ENCODE results near the gene ABCA6.
"Not testable (repeated sequence)": the region's sequence is repeated elsewhere in the genome, so short reads cannot be mapped to it uniquely, and the experiment has no call there.

ABCA6 gene

DNA sequence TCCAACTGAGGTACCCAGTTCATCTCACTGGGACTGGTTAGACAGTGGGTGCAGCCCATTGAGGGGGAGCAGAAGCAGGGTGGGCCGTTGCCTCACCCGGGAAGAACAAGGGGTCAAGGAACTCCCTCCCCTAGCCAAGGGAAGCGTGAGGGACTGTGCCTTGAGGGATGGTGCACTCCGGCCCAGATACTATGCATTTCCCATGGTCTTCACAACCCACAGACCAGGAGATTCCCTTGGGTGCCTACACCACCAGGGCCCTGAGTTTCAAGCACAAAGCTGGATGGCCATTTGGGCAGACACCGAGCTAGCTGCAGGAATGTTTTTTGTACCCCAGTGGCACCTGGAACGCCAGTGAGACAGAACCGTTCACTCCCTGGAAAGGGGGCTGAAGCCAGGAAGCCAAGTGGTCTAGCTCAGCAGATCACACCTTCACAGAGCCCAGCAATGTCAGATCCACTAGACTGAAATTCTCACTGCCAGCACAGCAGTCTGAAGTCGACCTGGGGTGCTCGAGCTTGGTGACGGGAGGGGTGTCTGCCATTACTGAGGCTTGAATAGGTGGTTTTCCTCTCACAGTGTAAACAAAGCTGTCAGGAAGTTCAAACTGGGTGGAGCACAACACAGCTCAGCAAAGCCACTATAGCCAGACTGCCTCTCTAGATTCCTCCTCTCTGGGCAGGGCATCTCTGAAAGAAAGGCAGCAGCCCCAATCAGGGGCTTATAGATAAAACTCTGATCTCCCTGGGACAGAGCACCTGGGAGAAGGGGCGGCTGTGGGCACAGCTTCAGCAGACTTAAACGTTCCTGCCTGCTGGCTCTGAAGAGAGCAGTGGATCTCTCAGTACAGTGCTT, 71.1 kb downstream of the ABCA6 start:
- not testable (repeated sequence) for DNase-seq

DNA sequence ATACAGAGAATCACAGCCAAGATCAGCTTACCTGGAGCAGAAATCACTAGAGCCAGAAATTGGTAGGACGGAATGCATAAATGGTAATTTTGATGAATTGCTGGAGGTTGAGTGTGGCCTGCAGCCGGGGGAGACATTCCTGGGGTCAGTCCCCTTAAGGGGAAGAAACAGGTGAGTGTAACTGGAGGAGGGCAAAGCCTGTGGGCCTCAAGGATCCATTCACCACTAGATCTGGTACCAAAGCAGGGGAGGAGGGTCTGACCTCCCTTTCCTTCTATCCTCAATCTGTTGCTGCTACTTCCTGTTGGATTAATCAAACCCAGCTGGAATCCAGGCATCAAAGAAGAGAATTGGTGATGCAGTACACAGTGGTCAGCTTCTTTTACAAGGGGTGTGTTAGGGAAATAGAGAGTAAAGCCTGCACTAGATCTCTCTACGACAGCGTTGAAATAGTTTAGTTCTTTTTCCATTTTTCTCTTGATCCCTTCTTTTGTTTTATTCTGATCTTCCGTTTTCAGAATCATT, 72.4 kb downstream of the ABCA6 start:
- no peak for DNase-seq

DNA sequence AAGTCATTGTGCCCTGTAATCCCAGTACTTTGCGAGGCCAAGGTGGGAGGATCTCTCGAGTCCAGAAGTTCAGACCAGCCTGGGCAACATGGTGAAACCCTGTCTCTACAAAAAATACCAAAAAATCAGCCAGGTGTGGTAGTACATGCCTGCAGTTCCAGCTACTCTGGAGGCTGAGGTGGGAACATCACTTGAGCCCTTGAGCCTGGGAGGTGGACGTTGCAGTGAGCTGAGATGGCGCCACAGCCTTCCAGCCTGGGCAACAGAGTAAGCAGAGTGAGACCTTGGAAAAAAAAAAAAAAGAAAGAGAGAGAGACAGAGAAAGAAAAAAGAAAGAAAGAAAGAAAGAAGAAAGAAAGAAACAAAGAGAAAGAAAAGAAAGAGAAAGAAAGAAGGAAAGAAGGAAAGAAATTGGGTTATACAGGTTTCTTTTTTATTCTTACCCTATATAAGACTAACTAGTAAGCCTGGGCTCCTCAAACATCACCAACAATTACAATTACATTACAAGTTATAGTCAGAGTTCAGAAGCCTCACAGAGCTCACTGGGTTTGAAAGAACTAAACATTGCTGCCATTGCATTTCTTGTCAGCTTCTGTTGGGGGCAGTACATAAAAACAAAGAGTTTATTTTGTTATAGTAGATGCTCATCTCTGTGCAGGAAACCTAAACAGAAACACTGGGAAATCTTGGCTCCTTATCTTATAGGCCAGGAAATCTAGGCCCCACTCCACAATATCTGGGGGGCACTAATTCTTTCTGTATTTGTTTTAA, 74.2 kb downstream of the ABCA6 start:
- DNase-seq, result no peak

DNA sequence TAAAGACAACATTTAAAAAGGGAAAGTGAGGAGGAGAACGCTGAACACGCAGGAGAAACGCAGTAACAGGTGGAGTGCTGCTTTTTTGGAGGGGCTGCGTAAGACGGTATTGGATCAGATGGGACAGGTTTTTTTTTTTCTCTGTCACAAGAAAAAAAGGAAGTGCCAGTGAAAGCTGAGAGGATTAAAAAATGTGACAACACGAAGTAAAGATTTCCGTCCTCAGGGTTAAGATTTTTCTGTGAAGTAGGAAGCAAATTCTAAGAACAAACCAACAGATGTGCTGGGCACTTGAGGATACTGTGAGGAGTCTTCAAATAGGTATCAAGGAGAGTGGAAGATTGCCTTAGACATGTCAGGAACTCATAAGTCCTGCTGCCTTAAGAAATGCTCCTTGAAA, 75.2 kb downstream of the ABCA6 start:
- no peak for DNase-seq

DNA sequence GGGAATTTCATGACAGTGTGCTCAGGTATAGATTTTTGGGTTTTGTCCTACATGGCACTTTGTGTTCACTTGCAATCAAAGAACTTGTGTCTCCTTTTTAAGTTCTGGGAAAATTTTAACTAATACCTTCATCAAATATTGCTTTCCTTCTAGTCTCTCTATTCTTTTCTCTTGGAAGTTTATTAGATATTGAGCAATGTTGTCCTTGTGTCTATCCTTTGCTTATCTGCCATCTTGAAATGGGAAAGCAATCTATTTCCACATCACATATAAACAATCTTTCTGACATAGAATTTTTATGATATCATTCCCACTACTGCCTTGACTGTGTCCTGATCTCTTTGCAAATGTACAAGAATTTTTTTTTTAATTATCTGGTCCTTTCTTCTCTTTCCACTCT, 76.6 kb downstream of the ABCA6 start:
- no peak for DNase-seq

DNA sequence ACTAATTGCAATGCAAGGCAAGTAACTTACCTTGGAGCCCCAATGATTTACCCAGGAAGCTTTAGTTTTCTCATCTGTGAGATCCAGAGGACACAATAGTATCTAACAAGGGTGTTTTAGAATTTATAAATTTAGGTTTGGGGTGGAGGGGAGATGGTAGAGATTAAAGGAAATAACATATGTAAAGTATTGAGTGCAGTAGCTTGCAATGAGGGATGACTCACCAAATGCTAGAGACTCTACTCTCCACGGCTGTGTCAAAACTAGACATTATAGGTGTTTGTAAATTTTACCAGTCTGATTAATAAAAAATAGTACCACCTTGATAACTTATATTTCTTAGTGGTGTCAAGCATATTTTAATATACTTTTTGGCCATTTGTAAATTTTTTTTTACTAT, 77.2 kb downstream of the ABCA6 start:
- DNase-seq, result no peak

DNA sequence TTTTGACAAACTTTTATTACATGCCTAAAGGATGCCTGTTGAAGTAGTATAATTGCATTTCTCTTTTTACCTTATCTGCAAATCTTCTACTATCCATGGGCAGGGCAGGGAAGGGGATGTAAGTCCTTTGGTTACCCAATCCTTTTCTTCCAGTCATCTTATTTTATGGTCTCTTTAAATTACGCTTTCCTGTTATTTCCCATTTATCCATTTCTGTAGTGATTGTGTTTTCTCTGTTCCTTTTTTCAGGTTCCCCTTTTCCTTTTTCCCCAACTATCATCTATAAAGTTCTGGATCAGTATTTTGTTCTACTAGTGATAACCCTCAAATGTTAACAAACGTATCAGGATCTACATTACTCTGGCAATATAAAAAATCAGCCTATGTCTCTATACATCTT, 77.7 kb downstream of the ABCA6 start:
- no peak for DNase-seq

DNA sequence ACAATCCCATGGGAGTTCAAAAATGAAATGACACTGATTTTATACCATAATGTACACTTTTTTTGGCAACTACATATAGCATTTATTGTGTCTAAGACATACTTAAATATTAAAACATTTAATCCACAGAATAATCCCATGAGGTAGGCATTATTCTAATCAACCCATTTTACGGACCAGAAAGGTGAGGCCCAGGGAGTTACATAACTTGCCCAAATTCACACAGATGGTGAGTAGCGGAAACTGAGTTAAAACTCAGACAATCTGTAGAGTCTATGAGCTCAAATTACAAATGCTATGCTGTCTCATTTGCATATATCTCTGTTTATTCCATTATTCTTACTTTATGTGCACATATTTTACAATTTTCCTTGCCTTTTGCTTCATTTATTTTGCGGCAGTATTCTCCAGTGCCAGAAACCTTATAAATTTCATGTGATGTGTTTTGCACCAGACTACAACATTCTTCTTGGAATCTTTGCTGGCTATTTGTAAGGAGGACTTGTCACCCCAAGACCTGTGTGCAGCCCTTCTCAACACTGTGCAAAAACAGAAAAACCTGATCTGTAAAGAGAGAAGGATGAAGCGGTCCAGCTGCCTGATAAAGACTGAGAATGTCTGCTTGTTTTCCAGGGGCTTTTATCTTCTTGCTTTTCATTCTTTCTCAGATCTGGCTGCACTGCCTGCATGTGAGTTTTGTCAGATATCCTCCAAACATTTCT, 78.7 kb downstream of the ABCA6 start:
- DNase-seq, result no peak

DNA sequence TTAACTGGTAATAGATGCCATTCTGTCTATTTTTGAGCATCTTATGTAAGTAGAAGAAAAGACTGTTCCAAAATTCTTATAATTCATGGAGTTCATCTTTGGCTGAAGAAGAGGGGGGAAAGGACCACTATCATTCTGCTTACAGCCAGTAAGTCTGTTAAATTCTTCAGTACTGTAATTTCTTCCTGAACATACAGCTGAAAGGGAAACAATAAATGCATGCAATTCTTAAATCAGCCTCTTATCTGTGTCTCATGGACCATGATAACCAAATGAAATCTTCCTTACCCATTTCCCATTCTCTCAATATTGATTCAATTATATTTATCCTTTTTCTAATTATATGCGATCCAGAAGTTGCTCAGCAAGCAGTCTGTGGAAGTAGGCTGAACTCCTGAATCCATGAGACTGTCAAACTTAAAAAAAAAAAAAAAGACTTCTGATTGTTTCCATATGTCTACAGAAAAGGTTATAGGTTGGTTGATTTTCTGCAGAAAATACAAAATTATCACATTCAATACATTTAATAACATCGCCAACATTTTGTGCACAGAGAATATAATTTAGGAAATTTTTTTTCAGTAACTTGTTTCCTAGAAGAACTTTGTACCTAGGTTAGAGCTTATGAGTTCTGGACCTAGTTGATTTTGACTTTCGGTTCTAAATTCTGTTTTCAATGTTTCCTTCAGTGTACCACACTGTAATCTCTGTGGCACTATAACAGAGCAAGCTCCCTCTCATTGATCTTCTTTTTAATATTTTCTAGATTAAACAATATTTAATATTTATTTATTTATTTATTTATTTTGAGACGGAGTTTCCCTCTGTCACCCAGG, 79.8 kb downstream of the ABCA6 start:
- DNase-seq, result no peak

DNA sequence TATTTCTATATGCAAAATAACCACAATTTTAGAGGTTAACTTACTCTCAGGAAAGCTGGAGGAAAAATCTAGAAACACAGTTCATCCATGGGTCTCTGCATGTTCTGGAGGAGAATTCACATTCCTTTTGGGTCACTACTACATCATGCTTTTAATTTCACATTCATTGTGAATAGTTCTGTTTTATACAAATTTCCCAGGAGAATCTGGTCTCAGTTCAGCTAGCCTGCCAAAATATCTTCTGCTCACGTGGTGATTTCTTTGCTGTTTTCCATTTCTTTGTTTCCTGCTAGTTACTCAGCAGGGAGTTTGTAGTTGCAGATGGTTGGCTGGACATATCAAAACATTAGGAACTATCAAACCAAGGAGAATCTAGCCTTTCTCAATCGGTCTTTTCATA, 80.9 kb downstream of the ABCA6 start, which contains the start of gene ABCA9:
ABCA9 (minus strand) TSS at position 106 of the 400 bp plus-strand sequence. CDS start 9,801 bp downstream, outside the sequence.
- no peak for DNase-seq

DNA sequence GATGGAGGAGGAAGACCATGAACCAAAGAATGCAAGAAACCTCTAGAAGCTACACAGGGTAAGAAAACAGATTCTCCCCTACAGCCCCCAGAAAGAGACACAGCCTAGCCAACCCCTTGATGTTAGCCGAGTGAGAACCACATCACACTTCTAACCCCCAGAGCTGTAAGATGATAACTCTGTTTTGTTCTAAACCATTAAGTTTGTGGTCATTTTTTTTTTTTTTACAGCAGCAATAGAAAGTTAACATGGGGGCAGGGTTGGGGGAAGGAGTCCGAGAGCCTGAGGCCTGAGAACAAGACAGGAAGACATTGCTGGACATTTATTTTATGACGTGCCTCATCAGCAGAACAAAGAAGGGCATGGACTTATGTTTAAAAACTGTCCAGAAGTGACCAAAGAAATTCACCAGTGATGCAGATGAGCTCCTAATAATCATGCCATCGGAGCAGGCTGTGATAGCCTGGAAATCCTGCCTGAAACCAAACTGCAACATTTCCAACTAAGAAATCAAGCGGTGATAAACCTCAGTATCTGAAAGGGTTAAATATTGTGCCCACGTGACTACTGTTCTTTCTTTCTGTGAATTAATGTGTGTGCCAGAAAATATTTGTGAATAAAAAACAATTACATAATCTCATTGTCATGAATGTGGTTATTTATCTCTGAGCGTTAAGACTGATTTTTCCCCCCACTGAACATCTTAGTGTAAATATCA, 82.1 kb downstream of the ABCA6 start:
- DNase-seq, result no peak

DNA sequence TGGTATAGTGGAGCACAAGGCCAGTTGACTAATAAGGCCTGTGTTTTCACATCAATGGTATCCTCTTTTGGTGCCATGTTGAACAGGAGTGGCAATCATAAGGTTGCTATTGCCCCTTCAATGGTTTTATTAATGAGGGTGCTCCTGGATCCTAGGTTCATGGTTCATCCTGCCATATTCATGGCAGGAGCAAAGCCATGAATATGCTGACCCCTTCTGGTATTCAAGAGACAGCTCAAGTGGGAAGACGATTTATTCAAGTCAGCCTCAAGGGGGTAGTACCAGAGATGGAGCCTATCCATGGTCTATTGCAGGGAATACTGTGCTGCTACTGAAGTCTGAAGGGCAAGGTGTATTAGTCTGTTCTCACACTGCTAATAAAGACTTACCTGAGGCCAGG, 83.5 kb downstream of the ABCA6 start:
- DNase-seq, result no peak

DNA sequence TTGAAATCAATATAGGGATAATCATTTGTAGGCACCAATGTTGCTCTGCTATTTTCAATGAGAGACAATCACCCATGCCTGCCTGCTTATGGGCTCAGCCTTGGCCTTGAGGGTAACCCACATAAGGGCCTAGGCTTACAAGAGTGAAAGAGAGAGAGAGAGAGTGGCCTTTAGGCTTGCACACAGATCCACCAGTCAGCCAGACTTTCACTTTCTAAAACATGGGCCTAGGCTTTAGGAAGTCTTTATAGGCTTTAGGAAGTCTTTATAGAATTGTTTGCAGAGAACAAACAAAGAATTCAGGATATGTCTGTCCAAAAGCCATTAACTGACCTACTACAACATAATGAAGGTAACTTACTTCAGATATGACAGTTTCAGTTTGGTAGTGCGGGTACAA, 84.4 kb downstream of the ABCA6 start:
- DNase-seq, result no peak

DNA sequence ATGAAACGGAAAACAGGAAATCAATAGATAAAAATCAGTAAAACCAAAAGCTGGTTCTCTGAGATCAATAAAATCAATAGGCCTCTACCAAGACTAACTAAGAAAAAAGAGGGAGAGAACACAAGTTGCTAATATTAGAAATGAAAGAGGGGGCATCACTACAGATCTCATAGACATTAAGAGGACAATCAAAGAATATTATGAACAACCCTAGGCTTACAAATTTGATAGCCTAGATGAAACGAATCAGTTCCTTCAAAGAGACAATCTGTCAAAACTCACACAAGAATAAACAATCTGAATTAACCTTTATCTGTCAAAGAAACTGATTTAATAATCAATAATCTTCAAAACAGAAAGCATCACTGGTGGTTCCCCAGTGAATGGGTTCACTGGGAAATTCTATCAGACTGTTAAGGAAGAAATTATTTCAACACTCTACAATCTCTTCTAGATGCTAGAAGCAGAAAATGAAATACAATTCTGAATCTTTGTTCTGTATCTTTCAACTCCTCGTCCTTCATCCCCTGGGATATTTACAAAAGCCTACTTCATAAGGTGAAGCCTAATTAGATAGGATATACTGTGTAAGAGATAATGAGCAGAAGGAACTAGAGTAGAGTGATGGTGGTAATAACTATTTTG, 85.4 kb downstream of the ABCA6 start:
- no peak for DNase-seq

DNA sequence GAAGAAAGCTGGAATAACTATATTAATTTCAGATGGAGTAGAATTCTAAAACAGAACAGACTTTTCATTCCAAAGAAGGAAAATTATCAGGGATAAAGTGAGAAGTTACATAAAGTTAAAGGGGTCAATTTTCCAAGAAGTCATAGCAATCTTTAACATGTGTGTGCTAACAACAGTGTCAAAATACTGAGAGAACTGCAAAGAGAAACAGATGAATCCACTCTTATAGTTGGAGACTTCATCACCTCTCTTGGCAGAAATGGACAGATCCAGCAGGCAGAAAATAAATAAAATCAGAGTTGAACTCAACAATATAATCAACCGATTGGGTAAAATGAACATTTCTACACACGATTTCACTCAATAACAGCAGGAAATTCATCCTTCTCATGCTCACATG, 86.4 kb downstream of the ABCA6 start:
- DNase-seq, result no peak

DNA sequence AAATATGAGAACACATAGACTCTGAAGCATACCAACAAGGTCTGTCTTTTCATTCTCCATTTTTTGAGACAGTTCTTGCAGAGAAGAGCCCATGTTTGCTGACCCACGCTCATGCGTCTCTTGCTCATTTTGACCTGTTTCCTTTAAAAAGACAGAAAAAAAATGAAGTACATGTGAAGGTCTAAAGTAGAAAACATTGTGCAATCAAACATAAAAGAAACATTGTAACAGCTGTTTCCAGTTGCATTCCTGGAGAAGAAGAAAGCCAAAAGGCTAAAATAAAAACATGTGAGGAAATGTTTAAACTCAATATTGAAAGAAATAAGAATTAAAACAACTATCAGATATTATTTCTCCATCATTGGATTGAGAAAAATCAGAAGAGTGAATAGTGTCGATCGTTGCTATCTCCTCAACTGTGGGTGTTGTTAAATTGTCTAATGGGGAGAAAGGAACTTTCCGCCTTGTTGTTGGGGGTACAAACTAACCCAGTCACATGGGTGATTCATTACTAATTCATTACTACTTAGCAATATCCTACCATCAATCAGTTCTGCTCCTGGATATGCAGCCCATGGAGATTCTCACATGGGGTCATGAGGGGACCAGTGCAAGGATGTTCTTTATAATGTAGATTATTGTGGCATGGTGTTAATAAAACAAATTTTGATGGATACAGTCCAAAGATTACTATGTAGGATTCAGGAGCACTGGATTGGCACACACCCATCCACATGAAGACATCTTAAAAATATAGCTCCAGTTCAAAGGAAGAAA, 90.5 kb downstream of the ABCA6 start:
- no peak for DNase-seq

DNA sequence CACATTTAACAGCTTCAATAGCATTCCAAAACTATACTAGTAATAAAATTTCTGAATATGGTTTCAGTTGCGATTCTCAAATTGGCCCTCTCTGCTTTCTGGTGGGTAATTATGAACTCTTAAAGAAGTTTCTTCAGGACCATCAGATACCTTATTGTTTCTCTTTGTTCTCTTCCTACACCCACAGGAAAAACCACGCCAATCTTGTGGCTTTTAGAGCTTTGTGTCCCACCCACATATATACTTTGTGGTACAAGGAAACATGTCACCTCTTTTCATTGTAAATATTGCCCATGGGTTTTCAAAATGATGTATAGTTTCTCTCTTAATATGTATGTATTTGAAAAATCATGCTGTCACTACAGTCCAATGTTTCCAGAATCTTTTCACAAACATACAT, 93.1 kb downstream of the ABCA6 start:
- DNase-seq, result no peak

DNA sequence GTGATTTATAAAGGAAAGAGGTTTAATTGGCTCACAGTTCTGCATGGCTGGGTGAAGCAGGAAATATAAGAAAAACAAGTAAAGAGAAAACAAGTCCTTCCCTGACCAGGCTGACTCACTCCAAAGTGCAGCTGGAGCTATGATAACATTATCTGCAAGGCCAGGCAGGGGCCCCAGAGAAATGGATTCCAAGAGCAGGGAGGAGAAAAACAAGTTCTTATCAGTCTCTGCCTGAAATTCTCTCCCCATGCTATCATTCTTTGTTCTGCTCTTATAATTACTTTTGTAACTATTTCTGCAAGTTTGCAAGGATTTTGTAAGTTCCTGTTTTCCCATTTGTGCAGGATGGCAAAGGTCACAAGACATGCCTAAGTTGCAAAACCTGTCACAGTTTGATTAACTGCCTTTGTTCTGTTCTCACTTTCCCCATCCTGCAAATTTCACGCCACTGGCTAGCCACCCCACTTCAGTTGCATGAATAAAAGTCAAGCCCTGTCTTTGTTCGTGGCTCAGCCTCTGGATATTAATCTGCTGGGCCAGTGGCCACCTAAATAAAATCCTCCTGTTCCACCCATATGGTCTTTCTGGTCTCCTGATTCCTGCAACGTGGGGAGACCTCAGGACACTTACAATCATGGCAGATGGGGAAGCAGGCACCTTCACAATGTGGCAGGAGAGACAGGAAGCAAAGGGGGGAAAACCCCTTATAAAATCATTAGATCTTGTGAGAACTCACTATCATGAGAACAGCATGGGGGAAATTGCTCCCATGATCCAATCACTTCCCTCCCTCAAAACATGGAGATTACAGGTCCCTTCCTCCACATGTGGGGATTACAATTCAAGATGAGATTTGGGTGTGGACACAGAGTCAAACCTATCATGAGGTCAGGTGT, 94.1 kb downstream of the ABCA6 start:
- DNase-seq, result no peak

DNA sequence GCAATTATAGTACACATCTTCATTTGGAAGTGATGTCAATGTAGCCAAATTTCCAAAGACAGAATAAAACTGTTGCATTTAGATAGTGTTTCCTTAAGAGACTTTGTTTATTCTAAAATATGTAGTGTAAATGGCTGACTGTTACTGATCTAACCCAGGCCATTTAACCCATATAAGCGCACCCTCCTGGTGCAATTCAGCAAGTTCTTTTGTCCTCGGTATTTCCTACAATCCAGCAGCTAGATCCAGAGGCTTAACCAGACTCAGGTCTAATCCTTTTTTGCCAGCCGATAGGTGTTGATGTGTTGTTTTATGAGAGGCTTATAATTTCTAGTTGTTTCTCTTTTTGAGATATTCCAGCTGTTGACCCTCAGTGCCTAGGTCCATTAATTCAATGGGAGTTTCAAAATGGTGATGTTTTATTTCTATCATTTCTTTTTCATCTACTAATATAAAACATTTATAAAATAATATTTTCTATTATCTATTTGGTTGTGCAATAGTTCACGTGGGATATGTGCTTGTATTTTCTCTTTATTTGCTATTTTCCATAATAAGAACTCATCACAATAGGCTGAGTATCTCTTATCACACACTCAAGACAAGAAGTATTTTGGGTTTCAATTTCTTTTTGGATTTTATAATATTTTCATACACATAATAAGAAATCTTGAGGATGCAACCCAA, 95.4 kb downstream of the ABCA6 start:
- no peak for DNase-seq
